HL-60 (cell line): ENCODE measurements around the gene NCCRP1.

ENCODE experiments used
- DNase-seq, 2 experiments: peaks; one replicate each; pipeline ENCODE4 v3.0.0-alpha.2; 2010 to 2020; ENCODE audit warnings: low read depth in 1 of 2, low spot score in 1 of 2
- H3K27ac ChIP-seq: fragments of 250-450 bp; sonication (Bioruptor Pico); replicated peaks from 2 replicates; pipeline ENCODE4 v1.5.1; 2020; ENCODE audit warnings: mild to moderate bottlenecking, moderate library complexity
- H3K27me3 ChIP-seq: fragments of 250-450 bp; sonication (Bioruptor Pico); 2 replicates; pipeline ENCODE4 v1.5.1; 2021; ENCODE audit warnings: mild to moderate bottlenecking, moderate library complexity; ENCODE audit not compliant: insufficient read depth, poor library complexity, severe bottlenecking
- H3K4me3 ChIP-seq: replicated peaks from 2 replicates; pipeline ENCODE4 v1.5.1; 2011; ENCODE audit warnings: mild to moderate bottlenecking, control low read depth, low read length; ENCODE audit not compliant: insufficient read depth
- CTCF ChIP-seq: IDR thresholded peaks from one replicate; pipeline ENCODE4 v1.5.1; 2011; ENCODE audit warnings: low read length, control low read depth, inconsistent platforms; ENCODE audit not compliant: insufficient read depth
- GABPA ChIP-seq: IDR thresholded peaks from 2 replicates; pipeline ENCODE4 v1.6.1; 2012; ENCODE audit warnings: low read depth
- POLR2AphosphoS5 ChIP-seq: IDR thresholded peaks from 2 replicates; pipeline ENCODE4 v1.6.1; 2012; ENCODE audit warnings: low read depth
- REST ChIP-seq: IDR thresholded peaks from 2 replicates; pipeline ENCODE4 v1.6.1; 2012; ENCODE audit warnings: low read depth; ENCODE audit not compliant: insufficient replicate concordance
- SPI1 ChIP-seq: IDR thresholded peaks from 2 replicates; pipeline ENCODE4 v1.6.1; 2012; ENCODE audit warnings: low read depth, mild to moderate bottlenecking, borderline replicate concordance

The NCCRP1 gene

GRCh38 chr19:39150235-39150634, 46.5 kb upstream of the NCCRP1 start:
- TF ChIP-seq REST (no peak), SPI1 (no peak), POLR2AphosphoS5 (no peak), GABPA (no peak), CTCF (no peak)
- Histone ChIP-seq H3K4me3 (no peak overlapping the region), H3K27ac (no peak overlapping the region), H3K27me3 (no peaks in the 10 kb centered on the region)
- no peak for DNase-seq

- DNase-seq, result no peak
- TF ChIP-seq REST (no peak), CTCF (no peak), SPI1 (no peak), GABPA (no peak), POLR2AphosphoS5 (no peak)
- no peak overlapping the region for H3K27ac ChIP-seq
- H3K27me3 ChIP-seq, result no peaks in the 10 kb centered on the region
- no peak overlapping the region for H3K4me3 ChIP-seq
Measured at GRCh38 chr19:39150807-39151600, 45.8 kb upstream of the NCCRP1 start.

- Histone ChIP-seq H3K4me3 (no peak overlapping the region), H3K27ac (no peak overlapping the region), H3K27me3 (no peaks in the 10 kb centered on the region)
- DNase-seq, result no peak
- TF ChIP-seq CTCF (no peak), GABPA (no peak), POLR2AphosphoS5 (no peak), REST (no peak), SPI1 (no peak)
Measured at GRCh38 chr19:39152066-39152465, 44.7 kb upstream of the NCCRP1 start.
